B cell (primary cell): ENCODE measurements around the gene PAM. TPM values are rescaled to one million over a fixed set of nuclear protein-coding genes. Genes with fewer than 3 reads are reported as not detected.

Experiments
- ATAC-seq: fragments of 200-7000 bp; cut with Tn5 transposase; one replicate; pipeline ENCODE4 v1.10.0; 2021; ENCODE audit warnings: low read depth, mild to moderate bottlenecking, moderate number of reproducible peaks, moderate library complexity
- CTCF ChIA-PET: fragments of 350-600 bp; sonication (Branson Sonifier 250); formaldehyde crosslinking; loops from one replicate; lab custom pipeline; 2021; ENCODE audit warnings: antibody characterized with exemption, inconsistent platforms; lab: Charles Lee
- POLR2A ChIA-PET: fragments of 350-600 bp; sonication (Branson Sonifier 250); formaldehyde crosslinking; loops from one replicate; lab custom pipeline; 2021; ENCODE audit warnings: antibody characterized with exemption; lab: Charles Lee
- DNase-seq: peaks from one replicate; pipeline ENCODE4 v3.0.0; 2013
- H2AFZ ChIP-seq: 2 replicates; pipeline ENCODE4 v1.6.1; 2012; ENCODE audit warnings: mild to moderate bottlenecking, low read depth, low read length; ENCODE audit not compliant: insufficient read depth, poor library complexity, severe bottlenecking
- H3K27ac ChIP-seq, 2 donors: 1 replicate in 1 of 2; 2 replicates in 1 of 2; pipeline ENCODE4 v1.5.1; 2012 to 2013; ENCODE audit warnings: low read length in 2 of 2, mild to moderate bottlenecking in 2 of 2, moderate library complexity in 1 of 2
- H3K27me3 ChIP-seq, 4 experiments: fragments of 200-600 bp in 1 of 4; sonication (generic) in 1 of 4; replicated peaks in 1 of 4; 1 replicate in 2 of 4; 2 replicates in 2 of 4; pipeline versions ENCODE4 v1.6.1 to v1.7.0; 2013 to 2016; ENCODE audit warnings: low read length in 3 of 4, mild to moderate bottlenecking in 2 of 4, mixed read lengths in 1 of 4, moderate library complexity in 1 of 4; ENCODE audit not compliant: insufficient read depth in 4 of 4, control insufficient read depth in 3 of 4; ENCODE audit errors: control extremely low read depth in 1 of 4
- H3K36me3 ChIP-seq, 2 experiments: replicated peaks in 1 of 2; 1 replicate in 1 of 2; 2 replicates in 1 of 2; pipeline versions ENCODE4 v1.6.1 to v1.7.1; 2013; ENCODE audit warnings: low read length in 1 of 2; ENCODE audit not compliant: insufficient read depth in 2 of 2, control insufficient read depth in 1 of 2; ENCODE audit errors: control extremely low read depth in 1 of 2, extremely low read depth in 1 of 2
- H3K4me1 ChIP-seq, 2 donors: fragments of 200-600 bp in 1 of 2; sonication (generic) in 1 of 2; 1 replicate in 1 of 2; 2 replicates in 1 of 2; pipeline versions ENCODE4 v1.5.1 to v1.6.1; 2013 to 2017; ENCODE audit warnings: low read length in 2 of 2; ENCODE audit not compliant: control insufficient read depth in 2 of 2, insufficient read depth in 2 of 2
- H3K4me2 ChIP-seq: replicated peaks from 2 replicates; pipeline ENCODE3; 2012; ENCODE audit warnings: mild to moderate bottlenecking, low read depth, low read length; ENCODE audit not compliant: poor library complexity, severe bottlenecking
- H3K4me3 ChIP-seq, 5 experiments: fragments of 200-600 bp in 1 of 5; sonication (generic) in 1 of 5; 1 replicate in 3 of 5; 2 replicates in 2 of 5; pipeline versions ENCODE4 v1.5.1 to v1.7.0; 2011 to 2016; ENCODE audit warnings: low read length in 4 of 5, mild to moderate bottlenecking in 4 of 5, low read depth in 2 of 5, control low read depth in 1 of 5, moderate library complexity in 1 of 5; ENCODE audit not compliant: insufficient read depth in 1 of 5; ENCODE audit errors: control extremely low read depth in 1 of 5, extremely low read depth in 1 of 5
- H3K79me2 ChIP-seq: fragments of 200-600 bp; sonication (generic); one replicate; pipeline ENCODE4 v1.6.0; 2016; ENCODE audit warnings: low read length; ENCODE audit not compliant: control insufficient read depth, insufficient read depth
- H3K9ac ChIP-seq: fragments of 200-600 bp; sonication (generic); 2 replicates; pipeline ENCODE4 v1.6.1; 2017; ENCODE audit warnings: mild to moderate bottlenecking, low read length, moderate library complexity
- H3K9me3 ChIP-seq, 3 donors: one replicate each; pipeline versions ENCODE4 v1.6.1 to v1.7.1; 2013; ENCODE audit warnings: low read length in 2 of 3; ENCODE audit not compliant: control insufficient read depth in 2 of 3, insufficient read depth in 1 of 3; ENCODE audit errors: control extremely low read depth in 1 of 3
- H4K20me1 ChIP-seq: 2 replicates; pipeline ENCODE4 v1.6.0; 2012; ENCODE audit warnings: mild to moderate bottlenecking, low read length; ENCODE audit not compliant: insufficient read depth, control insufficient read depth, poor library complexity, severe bottlenecking
- H3K27ac Mint-ChIP-seq: one replicate; pipeline ENCODE4 v1.8.0; 2021; ENCODE audit warnings: mixed read lengths
- H3K27me3 Mint-ChIP-seq: one replicate; pipeline ENCODE4 v1.8.0; 2021; ENCODE audit warnings: mixed read lengths
- H3K4me1 Mint-ChIP-seq: one replicate; pipeline ENCODE4 v1.8.0; 2021; ENCODE audit warnings: mixed read lengths
- H3K4me3 Mint-ChIP-seq: one replicate; pipeline ENCODE4 v1.8.0; 2021; ENCODE audit warnings: mixed read lengths
- H3K9me3 Mint-ChIP-seq: one replicate; pipeline ENCODE4 v1.8.0; 2022; ENCODE audit warnings: mixed read lengths; ENCODE audit not compliant: insufficient read depth
- CTCF ChIP-seq: fragments of 200-600 bp; IDR thresholded peaks from one replicate; pipeline ENCODE4 v1.8.0; 2022; ENCODE audit warnings: antibody characterized with exemption, mild to moderate bottlenecking
- EZH2 ChIP-seq: IDR thresholded peaks from 2 replicates; pipeline ENCODE4 v1.6.1; 2012; ENCODE audit warnings: borderline replicate concordance, low read depth, mild to moderate bottlenecking, moderate library complexity, low read length; ENCODE audit not compliant: insufficient read depth, poor library complexity, severe bottlenecking
- WGBS: methylation state at CpG from one replicate; pipeline ENCODE4 v1.1.5; 2013; ENCODE audit warnings: missing lambda C conversion rate; ENCODE audit not compliant: insufficient coverage; 5-methylcytosine and 5-hydroxymethylcytosine counted together
- intact Hi-C: fragments of 100-400 bp; cut with micrococcal nuclease; formaldehyde crosslinking; loops from one replicate; pipeline ENCODE4 v1.10.0; 2022
- polyA plus RNA-seq: library from polyadenylated mRNA; depleted of rRNA; stranded (reverse); fragments of >200 nt; gene quantifications from 2 replicates; pipeline ENCODE4 v1.2.3, GENCODE V29; 2012
- total RNA-seq, 2 donors: library from RNA; stranded (reverse); fragments of 120-200 nt in 1 of 2; gene quantifications; 1 replicate in 1 of 2; 2 replicates in 1 of 2; pipeline versions ENCODE4 v1.2.3 to v1.2.4, GENCODE V29; 2013 to 2022

The PAM gene
- total and polyA plus RNA-seq, 2 donors (not counting 1 experiment from before 2014, with no cell fraction given), result 1.00 to 34.8 TPM

DNA sequence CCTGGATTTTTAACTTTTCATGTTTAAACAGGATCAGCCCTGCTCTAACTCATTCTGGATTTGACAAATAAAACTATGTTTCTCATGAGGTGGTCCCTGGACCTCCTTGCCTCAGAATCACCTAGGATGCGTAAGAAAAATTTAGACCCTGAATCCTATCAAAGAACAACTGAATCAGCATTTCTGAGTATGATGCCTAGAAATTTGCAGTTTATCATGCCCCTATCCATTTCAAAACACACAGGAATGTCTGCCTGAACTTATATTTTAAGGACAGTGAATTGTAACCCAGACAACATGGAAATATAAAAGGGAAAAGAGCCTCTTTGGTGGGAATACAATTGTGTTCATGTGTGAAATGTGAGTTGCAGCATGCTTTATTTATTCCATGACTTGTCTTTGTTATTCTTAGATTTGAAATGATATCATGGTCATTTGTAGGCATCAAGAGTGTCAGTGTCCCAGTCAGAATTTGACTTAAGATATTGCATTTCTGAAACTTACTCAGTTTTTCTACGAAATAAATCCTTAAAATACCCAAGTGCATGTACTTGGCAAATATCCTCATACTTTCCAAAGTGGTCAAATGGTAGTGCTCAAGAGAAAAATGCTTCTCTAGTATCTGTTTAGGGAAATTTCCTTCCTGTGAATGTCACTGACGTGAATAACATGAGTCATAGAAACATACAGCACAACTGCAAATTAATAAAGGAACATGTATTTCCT lies 220.5 kb downstream of the PAM start:
- H3K4me2 ChIP-seq, result no peak overlapping the region
- no peak overlapping the region for H3K4me3 ChIP-seq
- intact Hi-C loops, result no loop called here

More for the DNA sequence above, 220.5 kb downstream of the PAM start:
- Mint-ChIP-seq H3K4me3 (no peak overlapping the region), H3K4me1 (no peaks in the 10 kb centered on the region), H3K27me3 (no peaks in the 10 kb centered on the region), H3K27ac (no peak overlapping the region), H3K9me3 (no peaks in the 10 kb centered on the region)
- DNase-seq (no peak), ATAC-seq (no peak)
- Histone ChIP-seq H3K27ac (no peak overlapping the region), H2AFZ (no peak overlapping the region), H3K9ac (no peak overlapping the region), H3K9me3 (no peaks in the 10 kb centered on the region), H3K27me3 (no peaks in the 10 kb centered on the region), H3K4me1 (no peaks in the 10 kb centered on the region), H3K79me2 (no peaks in the 10 kb centered on the region), H4K20me1 (no peaks in the 10 kb centered on the region), H3K36me3 (no peaks in the 10 kb centered on the region)
- POLR2A ChIA-PET, result no interaction called here
- no peak for TF ChIP-seq CTCF
- TF ChIP-seq EZH2, result no peak
- WGBS, result no CpG with 5 or more reads among the region's 3 CpGs
- CTCF ChIA-PET, result interaction anchor here (0.6 kb wide), 1 partner anchor 164 kb away, joined by 3 read pairs; no protein-coding TSS in a partner anchor
